HG03469 (cell line): ENCODE results near the gene FBXO7.

ENCODE experiments used
- ATAC-seq: cut with Tn5 transposase; IDR thresholded peaks from one replicate; pipeline ENCODE4 v1.9.1; 2021; ENCODE audit warnings: mild to moderate bottlenecking, moderate library complexity, moderate number of reproducible peaks; ENCODE audit not compliant: unreplicated experiment

The FBXO7 gene

GRCh38 chr22:32548039-32548438 lies 73.4 kb downstream of the FBXO7 start:
- ATAC-seq: no peak
